Measurements from ENCODE around the gene OPTN.
"Not testable (repeated sequence)": the region's sequence is repeated elsewhere in the genome, so short reads cannot be mapped to it uniquely, and the experiment has no call there.

The OPTN gene

GRCh38 chr10:13091801-13092200, 8.2 kb upstream of the OPTN start:
- no peak for DNase-seq

- no peak for DNase-seq
Measured at GRCh38 chr10:13092291-13093102, 7.5 kb upstream of the OPTN start.

- DNase-seq, result not testable (repeated sequence)
Measured at GRCh38 chr10:13094082-13094481, 5.9 kb upstream of the OPTN start.

GRCh38 chr10:13095094-13095493, 4.9 kb upstream of the OPTN start:
- DNase-seq, result no peak

- DNase-seq, result no peak
Measured at GRCh38 chr10:13095929-13096328, 4.0 kb upstream of the OPTN start.

- DNase-seq, result peak; percentile 71
Measured at GRCh38 chr10:13099144-13099665, 758 bp upstream of the OPTN start.

GRCh38 chr10:13100349-13101294, 659 bp downstream of the OPTN start:
- DNase-seq, result peak; percentile 25

GRCh38 chr10:13102002-13102794, 2.2 kb downstream of the OPTN start:
- no peak for DNase-seq

GRCh38 chr10:13103554-13103953, 3.6 kb downstream of the OPTN start:
- no peak for DNase-seq

- no peak for DNase-seq
Measured at GRCh38 chr10:13104697-13105096, 4.7 kb downstream of the OPTN start.

GRCh38 chr10:13105184-13105583, 5.2 kb downstream of the OPTN start:
- no peak for DNase-seq

GRCh38 chr10:13106387-13107045, 6.6 kb downstream of the OPTN start:
- DNase-seq, result no peak

GRCh38 chr10:13110908-13111307, 10.9 kb downstream of the OPTN start:
- no peak for DNase-seq

- DNase-seq, result no peak
Measured at GRCh38 chr10:13113544-13113943, 13.6 kb downstream of the OPTN start.

GRCh38 chr10:13115832-13116803, 16.2 kb downstream of the OPTN start:
- peak; percentile 55 for DNase-seq

- DNase-seq, result no peak
Measured at GRCh38 chr10:13117841-13118783, 18.1 kb downstream of the OPTN start.

GRCh38 chr10:13118784-13119410, 18.9 kb downstream of the OPTN start:
- DNase-seq, result no peak

GRCh38 chr10:13120786-13121499, 21.0 kb downstream of the OPTN start:
- no peak for DNase-seq

- no peak for DNase-seq
Measured at GRCh38 chr10:13121500-13121854, 21.5 kb downstream of the OPTN start.

Data from CD4-positive, alpha-beta T cell treated with Interleukin-21 for 1 hour (primary cell).